ENCODE measurements around the gene PIEZO1.

GRCh38 chr16:88772871-88773811, 11.9 kb downstream of the PIEZO1 start:
- TF ChIP-seq CTCF (conservative IDR thresholded peaks at IDR 0.05 in 1 of 2, IDR thresholded peaks at IDR 0.05 in 1 of 2; ENCODE audit: extremely low read depth in 1 of 2, insufficient read depth in 1 of 2, low read depth in 1 of 2, low read length in 2 of 2) (no peak), EZH2 (IDR thresholded peaks at IDR 0.05; ENCODE audit: borderline replicate concordance, low read length) (no peak)

Measured in mammary epithelial cell (primary cell).